Measurements from ENCODE around the gene FMO2.

- TF ChIP-seq EZH2 (IDR thresholded peaks at IDR 0.05; ENCODE audit: insufficient read depth, poor library complexity, severe bottlenecking), result no peak
- no peak for TF ChIP-seq EZH2phosphoT487 (IDR thresholded peaks at IDR 0.05; ENCODE audit: insufficient read depth, low read depth)
These were observed 32.6 kb upstream of the FMO2 start for GRCh38 chr1:171152549-171152948.

All from GM23248 (cell line).